ENCODE measurements around the gene TBC1D8. TPM values are rescaled to one million over a fixed set of nuclear protein-coding genes. Genes with fewer than 3 reads are reported as not detected.
A peak's percentile ranks its signal among the peaks of the same experiment; 100 is the strongest.

The TBC1D8 gene
- total and polyA plus RNA-seq, 2 of the 13 experiments (the other 11 are each of a cell fraction or from before 2014, with no cell fraction given) = 45.1 to 95.4 TPM

DNA sequence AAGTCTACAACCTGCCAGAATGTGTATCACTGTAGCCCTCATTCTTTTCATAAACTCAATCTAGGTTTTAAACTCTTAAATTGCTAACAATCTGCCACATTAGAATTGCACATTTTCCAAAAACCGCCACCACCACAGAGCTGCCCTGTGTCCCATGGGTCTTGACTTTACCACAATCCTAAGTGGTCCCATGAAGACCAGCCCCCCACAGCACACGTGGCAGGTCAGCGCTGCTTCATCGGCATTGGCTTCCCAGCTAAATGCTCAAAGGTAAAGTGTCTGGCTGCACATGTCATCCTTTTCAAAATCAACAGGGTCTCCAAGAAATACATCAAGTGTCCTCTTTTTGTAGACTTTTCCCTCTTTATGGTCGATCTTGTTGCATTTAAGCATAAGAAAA is 2.4 kb downstream of the TBC1D8 start (continued):
- TF ChIP-seq, protein P1, sequence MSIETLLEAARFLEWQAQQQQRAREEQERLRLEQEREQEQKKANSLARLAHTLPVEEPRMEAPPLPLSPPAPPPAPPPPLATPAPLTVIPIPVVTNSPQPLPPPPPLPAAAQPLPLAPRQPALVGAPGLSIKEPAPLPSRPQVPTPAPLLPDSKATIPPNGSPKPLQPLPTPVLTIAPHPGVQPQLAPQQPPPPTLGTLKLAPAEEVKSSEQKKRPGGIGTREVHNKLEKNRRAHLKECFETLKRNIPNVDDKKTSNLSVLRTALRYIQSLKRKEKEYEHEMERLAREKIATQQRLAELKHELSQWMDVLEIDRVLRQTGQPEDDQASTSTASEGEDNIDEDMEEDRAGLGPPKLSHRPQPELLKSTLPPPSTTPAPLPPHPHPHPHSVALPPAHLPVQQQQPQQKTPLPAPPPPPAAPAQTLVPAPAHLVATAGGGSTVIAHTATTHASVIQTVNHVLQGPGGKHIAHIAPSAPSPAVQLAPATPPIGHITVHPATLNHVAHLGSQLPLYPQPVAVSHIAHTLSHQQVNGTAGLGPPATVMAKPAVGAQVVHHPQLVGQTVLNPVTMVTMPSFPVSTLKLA (IDR thresholded peaks at IDR 0.05) = peak; percentile 62
- TF ChIP-seq, protein P2, sequence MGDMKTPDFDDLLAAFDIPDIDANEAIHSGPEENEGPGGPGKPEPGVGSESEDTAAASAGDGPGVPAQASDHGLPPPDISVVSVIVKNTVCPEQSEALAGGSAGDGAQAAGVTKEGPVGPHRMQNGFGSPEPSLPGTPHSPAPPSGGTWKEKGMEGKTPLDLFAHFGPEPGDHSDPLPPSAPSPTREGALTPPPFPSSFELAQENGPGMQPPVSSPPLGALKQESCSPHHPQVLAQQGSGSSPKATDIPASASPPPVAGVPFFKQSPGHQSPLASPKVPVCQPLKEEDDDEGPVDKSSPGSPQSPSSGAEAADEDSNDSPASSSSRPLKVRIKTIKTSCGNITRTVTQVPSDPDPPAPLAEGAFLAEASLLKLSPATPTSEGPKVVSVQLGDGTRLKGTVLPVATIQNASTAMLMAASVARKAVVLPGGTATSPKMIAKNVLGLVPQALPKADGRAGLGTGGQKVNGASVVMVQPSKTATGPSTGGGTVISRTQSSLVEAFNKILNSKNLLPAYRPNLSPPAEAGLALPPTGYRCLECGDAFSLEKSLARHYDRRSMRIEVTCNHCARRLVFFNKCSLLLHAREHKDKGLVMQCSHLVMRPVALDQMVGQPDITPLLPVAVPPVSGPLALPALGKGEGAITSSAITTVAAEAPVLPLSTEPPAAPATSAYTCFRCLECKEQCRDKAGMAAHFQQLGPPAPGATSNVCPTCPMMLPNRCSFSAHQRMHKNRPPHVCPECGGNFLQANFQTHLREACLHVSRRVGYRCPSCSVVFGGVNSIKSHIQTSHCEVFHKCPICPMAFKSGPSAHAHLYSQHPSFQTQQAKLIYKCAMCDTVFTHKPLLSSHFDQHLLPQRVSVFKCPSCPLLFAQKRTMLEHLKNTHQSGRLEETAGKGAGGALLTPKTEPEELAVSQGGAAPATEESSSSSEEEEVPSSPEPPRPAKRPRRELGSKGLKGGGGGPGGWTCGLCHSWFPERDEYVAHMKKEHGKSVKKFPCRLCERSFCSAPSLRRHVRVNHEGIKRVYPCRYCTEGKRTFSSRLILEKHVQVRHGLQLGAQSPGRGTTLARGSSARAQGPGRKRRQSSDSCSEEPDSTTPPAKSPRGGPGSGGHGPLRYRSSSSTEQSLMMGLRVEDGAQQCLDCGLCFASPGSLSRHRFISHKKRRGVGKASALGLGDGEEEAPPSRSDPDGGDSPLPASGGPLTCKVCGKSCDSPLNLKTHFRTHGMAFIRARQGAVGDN (CRISPR knock-in tag; IDR thresholded peaks at IDR 0.05) = no peak; the same call in 1 of the 2 replicates
- TF ChIP-seq ZNF124 (CRISPR knock-in tag; IDR thresholded peaks at IDR 0.05) (no peak), ZIK1 (CRISPR knock-in tag; IDR thresholded peaks at IDR 0.05; ENCODE audit: borderline replicate concordance, low read depth) (no peak), ZNF746 (CRISPR knock-in tag; IDR thresholded peaks at IDR 0.05) (no peak), MXI1 (IDR thresholded peaks at IDR 0.05; ENCODE audit: borderline replicate concordance, low read depth, low read length) (peak; percentile 53; the same call in 1 of the 3 replicates), ZNF543 (CRISPR knock-in tag; IDR thresholded peaks at IDR 0.05) (no peak), MLLT10 (CRISPR knock-in tag; IDR thresholded peaks at IDR 0.05) (no peak), LCORL (IDR thresholded peaks at IDR 0.05) (no peak), LCORL (CRISPR knock-in tag; IDR thresholded peaks at IDR 0.05) (no peak), SAP130 (CRISPR knock-in tag; IDR thresholded peaks at IDR 0.05; ENCODE audit: low read depth) (peak; percentile 72), CERS6 (CRISPR knock-in tag; IDR thresholded peaks at IDR 0.05) (no peak), MBD4 (IDR thresholded peaks at IDR 0.05; ENCODE audit: borderline replicate concordance, low read length) (no peak), HDAC2 (CRISPR knock-in tag; IDR thresholded peaks at IDR 0.05) (no peak), STAT5B (CRISPR knock-in tag; IDR thresholded peaks at IDR 0.05) (no peak), DDIT3 (CRISPR knock-in tag; IDR thresholded peaks at IDR 0.05) (no peak), ZFP36 (IDR thresholded peaks at IDR 0.05; ENCODE audit: borderline replicate concordance, low read depth, low read length, partially characterized antibody) (no peak)
- TF ChIP-seq, protein P3, sequence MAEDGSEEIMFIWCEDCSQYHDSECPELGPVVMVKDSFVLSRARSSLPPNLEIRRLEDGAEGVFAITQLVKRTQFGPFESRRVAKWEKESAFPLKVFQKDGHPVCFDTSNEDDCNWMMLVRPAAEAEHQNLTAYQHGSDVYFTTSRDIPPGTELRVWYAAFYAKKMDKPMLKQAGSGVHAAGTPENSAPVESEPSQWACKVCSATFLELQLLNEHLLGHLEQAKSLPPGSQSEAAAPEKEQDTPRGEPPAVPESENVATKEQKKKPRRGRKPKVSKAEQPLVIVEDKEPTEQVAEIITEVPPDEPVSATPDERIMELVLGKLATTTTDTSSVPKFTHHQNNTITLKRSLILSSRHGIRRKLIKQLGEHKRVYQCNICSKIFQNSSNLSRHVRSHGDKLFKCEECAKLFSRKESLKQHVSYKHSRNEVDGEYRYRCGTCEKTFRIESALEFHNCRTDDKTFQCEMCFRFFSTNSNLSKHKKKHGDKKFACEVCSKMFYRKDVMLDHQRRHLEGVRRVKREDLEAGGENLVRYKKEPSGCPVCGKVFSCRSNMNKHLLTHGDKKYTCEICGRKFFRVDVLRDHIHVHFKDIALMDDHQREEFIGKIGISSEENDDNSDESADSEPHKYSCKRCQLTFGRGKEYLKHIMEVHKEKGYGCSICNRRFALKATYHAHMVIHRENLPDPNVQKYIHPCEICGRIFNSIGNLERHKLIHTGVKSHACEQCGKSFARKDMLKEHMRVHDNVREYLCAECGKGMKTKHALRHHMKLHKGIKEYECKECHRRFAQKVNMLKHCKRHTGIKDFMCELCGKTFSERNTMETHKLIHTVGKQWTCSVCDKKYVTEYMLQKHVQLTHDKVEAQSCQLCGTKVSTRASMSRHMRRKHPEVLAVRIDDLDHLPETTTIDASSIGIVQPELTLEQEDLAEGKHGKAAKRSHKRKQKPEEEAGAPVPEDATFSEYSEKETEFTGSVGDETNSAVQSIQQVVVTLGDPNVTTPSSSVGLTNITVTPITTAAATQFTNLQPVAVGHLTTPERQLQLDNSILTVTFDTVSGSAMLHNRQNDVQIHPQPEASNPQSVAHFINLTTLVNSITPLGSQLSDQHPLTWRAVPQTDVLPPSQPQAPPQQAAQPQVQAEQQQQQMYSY (CRISPR knock-in tag; IDR thresholded peaks at IDR 0.05) = no peak
- TF ChIP-seq, protein P4, sequence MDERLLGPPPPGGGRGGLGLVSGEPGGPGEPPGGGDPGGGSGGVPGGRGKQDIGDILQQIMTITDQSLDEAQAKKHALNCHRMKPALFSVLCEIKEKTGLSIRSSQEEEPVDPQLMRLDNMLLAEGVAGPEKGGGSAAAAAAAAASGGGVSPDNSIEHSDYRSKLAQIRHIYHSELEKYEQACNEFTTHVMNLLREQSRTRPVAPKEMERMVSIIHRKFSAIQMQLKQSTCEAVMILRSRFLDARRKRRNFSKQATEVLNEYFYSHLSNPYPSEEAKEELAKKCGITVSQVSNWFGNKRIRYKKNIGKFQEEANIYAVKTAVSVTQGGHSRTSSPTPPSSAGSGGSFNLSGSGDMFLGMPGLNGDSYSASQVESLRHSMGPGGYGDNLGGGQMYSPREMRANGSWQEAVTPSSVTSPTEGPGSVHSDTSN (CRISPR knock-in tag; IDR thresholded peaks at IDR 0.05) = no peak

Measured in HepG2 (cell line).